ENCODE measurements around the gene PHACTR1.

Gene PHACTR1

DNA sequence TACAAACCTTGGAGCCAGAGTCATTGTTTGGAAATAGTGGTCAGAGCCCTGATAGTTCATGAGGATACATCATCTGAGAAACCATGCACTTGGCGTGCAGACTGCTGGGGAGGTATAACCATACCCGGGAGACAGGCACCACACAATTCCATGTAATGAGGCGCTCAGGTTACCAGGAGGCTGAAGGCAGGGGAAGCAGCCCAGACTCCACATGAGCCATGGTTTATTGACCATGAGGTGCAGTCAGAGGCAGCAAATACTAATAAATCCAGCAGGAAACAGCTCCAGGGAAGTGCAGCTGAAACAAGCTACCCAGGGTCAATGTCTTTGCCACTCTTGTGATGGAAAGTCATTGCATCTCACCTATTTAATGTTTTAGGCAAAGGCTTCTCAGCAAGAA, 455.7 kb downstream of the PHACTR1 start:
- H3K4me3 ChIP-seq (ENCODE audit: low read depth, low read length), result no peak overlapping the region
- DNase-seq (ENCODE audit: low read depth), result no peak
- TF ChIP-seq, protein P1, sequence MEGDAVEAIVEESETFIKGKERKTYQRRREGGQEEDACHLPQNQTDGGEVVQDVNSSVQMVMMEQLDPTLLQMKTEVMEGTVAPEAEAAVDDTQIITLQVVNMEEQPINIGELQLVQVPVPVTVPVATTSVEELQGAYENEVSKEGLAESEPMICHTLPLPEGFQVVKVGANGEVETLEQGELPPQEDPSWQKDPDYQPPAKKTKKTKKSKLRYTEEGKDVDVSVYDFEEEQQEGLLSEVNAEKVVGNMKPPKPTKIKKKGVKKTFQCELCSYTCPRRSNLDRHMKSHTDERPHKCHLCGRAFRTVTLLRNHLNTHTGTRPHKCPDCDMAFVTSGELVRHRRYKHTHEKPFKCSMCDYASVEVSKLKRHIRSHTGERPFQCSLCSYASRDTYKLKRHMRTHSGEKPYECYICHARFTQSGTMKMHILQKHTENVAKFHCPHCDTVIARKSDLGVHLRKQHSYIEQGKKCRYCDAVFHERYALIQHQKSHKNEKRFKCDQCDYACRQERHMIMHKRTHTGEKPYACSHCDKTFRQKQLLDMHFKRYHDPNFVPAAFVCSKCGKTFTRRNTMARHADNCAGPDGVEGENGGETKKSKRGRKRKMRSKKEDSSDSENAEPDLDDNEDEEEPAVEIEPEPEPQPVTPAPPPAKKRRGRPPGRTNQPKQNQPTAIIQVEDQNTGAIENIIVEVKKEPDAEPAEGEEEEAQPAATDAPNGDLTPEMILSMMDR (IDR thresholded peaks at IDR 0.05; ENCODE audit: insufficient read depth, low read depth, low read length, missing control alignments), result no peak

DNA sequence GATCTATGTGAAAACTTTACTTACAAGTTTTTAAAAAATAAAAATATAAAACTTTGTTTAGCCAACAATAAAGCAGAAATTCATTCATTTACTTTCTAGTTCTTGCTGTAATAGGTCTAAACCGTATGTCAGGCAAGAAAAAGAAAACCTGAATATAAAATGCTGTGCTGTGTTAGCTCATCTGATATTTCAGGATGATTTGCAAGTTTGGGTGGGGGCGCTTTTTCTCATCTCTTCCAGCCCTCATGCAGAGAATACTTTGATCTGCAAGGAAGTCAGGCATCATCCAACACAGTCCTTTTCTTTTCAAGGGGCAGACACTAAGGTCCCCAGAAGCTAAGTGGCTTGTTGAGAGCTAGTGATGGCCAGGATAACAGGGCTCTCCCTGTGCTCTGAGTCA, 458.5 kb downstream of the PHACTR1 start:
- DNase-seq (ENCODE audit: low read depth), result no peak
- TF ChIP-seq, protein P1 (IDR thresholded peaks at IDR 0.05; ENCODE audit: insufficient read depth, low read depth, low read length, missing control alignments), result no peak

DNA sequence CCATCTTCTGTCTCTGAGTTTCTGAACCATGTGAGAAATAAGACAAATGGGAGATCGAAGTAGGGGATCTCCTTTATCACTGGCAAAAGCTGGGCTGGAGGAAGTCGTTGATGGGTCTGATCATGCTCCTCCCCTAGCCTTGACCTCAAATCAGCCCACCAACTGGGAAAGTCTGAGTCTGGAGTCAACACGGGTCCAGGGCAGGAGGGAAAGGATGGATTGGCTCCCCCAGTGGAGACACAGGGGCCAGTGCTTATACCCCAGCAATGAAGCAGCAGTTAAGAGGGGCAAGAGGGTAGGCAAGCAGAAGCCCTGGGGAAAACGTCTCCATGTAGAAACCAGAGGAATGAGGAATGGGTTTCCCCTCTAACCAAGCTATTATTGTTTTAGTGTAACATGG, 459.2 kb downstream of the PHACTR1 start:
- no peak for DNase-seq (ENCODE audit: low read depth)

More for the DNA sequence above, 458.5 kb downstream of the PHACTR1 start:
- H3K4me3 ChIP-seq (ENCODE audit: low read depth, low read length), result no peak overlapping the region

DNA sequence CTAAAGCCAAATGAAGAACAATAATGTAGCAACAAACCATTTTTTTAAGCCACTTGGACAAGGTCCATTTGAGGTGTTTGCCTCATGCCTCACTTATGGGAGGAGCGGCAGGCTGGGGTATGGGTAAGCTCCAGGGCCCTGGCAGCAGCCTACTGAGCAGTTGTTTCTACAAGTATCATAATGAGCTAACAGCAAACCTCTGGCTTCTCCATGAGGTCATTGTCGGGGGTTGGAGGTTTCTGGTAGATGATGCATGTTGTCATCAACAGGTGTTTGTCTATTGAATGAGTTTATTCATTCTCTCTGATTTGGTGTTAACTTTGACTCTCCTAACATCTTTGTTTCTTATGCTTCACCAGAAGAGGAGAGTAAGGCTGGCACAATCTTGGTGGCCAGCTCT, 461.1 kb downstream of the PHACTR1 start:
- DNase-seq (ENCODE audit: low read depth), result no peak
- TF ChIP-seq, protein P1 (IDR thresholded peaks at IDR 0.05; ENCODE audit: insufficient read depth, low read depth, low read length, missing control alignments), result no peak
- H3K4me3 ChIP-seq (ENCODE audit: low read depth, low read length), result no peak overlapping the region

More for the DNA sequence above, 459.2 kb downstream of the PHACTR1 start:
- H3K4me3 ChIP-seq (ENCODE audit: low read depth, low read length), result no peak overlapping the region
- TF ChIP-seq, protein P1 (IDR thresholded peaks at IDR 0.05; ENCODE audit: insufficient read depth, low read depth, low read length, missing control alignments), result peak; percentile 4

DNA sequence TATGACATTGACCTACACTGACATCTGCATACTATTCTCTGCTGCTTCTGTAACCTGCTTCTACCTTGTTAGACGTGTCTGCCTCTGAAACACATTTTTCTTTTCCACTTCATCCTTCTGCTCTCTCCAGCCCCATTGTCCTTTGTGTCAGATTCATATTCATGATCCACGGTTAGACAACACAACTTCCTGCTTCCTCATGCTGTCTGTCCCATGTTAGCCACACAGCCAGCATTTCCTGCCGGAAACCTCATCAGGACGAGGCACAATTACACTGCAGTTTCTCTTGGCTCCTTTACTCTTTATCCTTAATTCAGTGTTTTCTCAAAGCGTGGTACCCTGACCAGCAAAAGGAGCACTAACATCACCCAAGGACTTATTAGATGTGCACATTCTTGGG, 461.5 kb downstream of the PHACTR1 start:
- no peak overlapping the region for H3K4me3 ChIP-seq (ENCODE audit: low read depth, low read length)
- DNase-seq (ENCODE audit: low read depth), result no peak
- TF ChIP-seq, protein P1 (IDR thresholded peaks at IDR 0.05; ENCODE audit: insufficient read depth, low read depth, low read length, missing control alignments), result no peak

DNA sequence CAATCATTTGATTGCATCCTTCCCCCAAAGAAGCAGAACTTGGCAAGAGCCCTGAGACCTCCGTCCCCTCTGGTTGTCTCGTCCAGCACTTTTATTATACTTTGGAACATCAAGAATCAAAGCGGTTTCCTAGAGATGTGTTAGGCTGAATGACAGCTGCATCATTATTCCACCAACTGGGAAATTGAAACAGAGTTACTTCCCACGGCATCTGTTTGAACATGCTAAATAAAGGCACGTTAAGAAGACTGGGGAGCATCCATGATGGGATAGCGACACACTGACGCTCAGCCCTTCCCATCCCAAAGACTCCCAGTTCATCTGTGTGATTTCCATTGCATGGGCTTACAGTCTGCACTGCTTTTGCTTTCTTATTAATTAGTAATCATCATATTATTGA, 464.0 kb downstream of the PHACTR1 start:
- H3K4me3 ChIP-seq (ENCODE audit: low read depth, low read length), result no peak overlapping the region
- DNase-seq (ENCODE audit: low read depth), result no peak
- TF ChIP-seq, protein P1 (IDR thresholded peaks at IDR 0.05; ENCODE audit: insufficient read depth, low read depth, low read length, missing control alignments), result no peak

DNA sequence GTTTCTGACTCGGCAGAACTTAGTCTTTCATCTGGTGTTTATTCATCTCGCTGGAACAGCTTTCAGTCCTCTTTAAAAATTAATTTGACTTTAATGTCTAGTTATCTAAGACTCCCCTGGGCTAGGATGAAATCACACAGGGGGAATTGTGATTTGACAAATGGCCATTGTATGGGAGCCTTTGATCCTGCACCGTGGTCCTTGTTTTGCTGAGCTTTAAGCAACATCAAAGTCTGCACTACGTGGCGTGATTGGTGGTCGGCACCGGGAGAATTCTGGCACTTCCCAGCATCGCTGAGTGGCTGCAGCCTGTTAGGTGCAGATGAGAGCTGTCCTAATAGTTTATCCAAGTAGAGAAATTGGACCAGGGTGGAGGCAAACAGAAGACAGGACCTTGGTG, 464.8 kb downstream of the PHACTR1 start:
- TF ChIP-seq, protein P1 (IDR thresholded peaks at IDR 0.05; ENCODE audit: insufficient read depth, low read depth, low read length, missing control alignments), result no peak
- H3K4me3 ChIP-seq (ENCODE audit: low read depth, low read length), result no peak overlapping the region
- no peak for DNase-seq (ENCODE audit: low read depth)

All from GM12865 (cell line).